GM19043 (cell line): ENCODE data around the gene TRAPPC6A.

ENCODE experiments used
- ATAC-seq: cut with Tn5 transposase; IDR thresholded peaks from one replicate; pipeline ENCODE4 v1.9.1; 2021; ENCODE audit warnings: low read depth; ENCODE audit not compliant: unreplicated experiment

TRAPPC6A gene

DNA sequence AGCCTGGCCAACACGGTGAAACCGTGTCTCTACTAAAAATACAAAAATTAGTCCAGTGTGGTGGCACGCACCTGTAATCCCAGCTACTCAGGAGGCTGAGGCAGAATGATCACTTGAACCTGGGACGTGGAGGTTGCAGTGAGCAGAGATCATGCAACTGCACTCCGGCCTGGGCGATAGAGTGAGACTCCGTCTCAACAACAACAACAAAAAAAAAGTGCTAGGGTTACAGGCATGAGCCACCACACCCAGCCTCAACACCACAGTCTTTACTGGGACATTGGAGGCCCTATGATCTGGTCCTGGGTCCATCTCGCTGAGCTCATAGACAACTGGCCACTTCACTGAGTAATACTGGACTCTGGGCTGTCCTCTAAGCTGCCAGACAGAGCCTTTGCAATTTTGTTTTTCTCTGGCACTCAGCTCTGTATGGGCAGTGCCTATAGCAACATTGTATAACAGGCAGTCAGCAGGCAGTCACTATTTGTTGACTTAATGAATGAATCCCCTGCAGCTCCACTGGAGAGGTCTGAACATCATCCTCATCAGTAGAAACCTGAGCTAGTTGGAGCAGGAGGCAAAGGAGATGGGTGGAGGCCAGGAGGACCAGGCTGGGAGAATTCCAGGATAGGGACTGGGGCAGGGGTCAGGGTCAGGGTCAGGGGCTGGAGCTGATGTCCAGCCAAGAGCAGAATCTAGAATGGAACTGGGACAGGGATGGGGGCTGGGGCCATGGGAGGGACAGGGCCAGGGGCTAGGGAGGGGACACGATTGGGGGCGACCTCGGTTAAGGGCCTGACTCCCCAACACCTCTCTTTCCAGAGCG is 8.7 kb upstream of the TRAPPC6A start:
- ATAC-seq, result no peak

DNA sequence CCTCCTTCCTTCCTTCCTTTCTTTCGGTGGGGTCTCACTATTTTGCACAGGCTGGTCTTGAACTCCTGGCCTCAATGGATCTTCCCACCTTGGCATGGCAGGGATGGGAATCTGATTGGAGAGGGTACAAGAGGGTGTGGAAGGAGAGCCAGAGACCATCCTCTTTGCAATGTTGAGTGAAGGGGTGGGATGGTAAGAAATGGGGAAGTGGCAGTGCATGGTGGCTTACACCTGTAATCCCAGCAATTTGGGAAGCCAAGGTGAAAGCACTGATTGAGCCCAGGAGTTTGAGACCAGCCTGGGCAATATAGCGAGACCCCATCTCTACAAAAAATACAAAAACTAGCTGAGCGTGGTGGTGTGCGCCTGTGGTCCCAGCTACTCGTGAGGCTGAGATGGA is 6.1 kb upstream of the TRAPPC6A start:
- ATAC-seq, result no peak

DNA sequence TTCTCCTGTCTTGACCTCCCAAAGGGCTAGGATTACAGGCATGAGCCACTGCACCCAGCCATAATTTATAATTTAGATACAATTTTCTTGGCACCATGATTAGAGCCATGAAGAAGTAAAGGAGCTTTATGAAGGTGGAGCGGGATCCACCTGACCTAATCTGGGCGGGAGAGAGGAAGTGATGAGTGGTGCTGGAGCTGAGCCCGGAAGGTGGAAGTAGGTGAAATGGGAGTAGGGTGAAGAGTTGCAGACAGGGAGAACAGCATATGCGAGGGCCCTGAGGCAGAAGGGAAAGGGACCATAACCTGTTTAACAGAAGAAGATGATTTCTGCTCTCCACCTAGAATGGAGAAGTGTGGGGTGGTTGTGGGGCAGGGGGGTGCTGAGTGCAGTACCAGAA is 4.7 kb upstream of the TRAPPC6A start:
- no peak for ATAC-seq

DNA sequence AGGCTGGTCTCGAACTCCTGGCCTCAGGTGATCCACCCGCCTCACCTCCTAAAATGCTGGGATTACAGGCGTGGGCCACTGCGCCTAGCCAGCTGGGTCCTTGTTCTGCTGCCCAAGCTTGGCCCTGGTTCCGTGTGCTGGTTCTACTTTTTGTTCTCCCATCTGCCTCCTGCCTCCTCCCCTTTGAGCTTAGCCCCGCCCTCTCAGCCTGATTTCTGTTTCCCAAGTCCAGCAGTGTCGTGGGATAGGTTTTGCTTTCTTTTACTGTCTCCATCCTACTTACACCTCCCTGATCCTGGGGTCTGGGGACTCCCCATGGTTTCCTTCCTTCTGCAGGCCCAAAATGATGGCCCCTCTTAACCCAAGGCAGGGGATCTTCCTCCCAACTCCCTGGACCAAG is 2.9 kb upstream of the TRAPPC6A start:
- no peak for ATAC-seq

DNA sequence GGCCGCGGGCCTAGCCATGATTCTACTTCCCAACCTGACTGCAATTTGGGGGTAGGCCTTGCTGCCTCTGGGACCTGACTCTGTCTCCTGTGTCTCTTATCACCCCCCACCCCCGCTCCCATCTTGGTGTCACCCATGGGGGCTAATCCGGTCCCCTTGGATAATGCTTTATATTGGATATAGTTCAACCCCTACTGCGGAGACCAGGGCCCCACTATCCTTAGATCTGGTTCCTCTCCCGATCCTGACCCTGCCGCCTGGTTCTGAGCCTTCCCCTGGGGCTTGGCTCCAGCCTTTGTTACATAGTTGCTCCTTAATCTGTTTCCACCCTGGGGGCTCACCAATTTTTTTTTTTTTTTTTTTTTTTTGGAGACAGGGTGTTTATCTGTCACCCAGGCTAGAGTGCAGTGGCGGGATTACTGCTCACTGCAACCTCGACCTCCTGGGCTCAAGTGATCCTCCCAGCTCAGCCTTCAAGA is 1.9 kb upstream of the TRAPPC6A start:
- no peak for ATAC-seq

DNA sequence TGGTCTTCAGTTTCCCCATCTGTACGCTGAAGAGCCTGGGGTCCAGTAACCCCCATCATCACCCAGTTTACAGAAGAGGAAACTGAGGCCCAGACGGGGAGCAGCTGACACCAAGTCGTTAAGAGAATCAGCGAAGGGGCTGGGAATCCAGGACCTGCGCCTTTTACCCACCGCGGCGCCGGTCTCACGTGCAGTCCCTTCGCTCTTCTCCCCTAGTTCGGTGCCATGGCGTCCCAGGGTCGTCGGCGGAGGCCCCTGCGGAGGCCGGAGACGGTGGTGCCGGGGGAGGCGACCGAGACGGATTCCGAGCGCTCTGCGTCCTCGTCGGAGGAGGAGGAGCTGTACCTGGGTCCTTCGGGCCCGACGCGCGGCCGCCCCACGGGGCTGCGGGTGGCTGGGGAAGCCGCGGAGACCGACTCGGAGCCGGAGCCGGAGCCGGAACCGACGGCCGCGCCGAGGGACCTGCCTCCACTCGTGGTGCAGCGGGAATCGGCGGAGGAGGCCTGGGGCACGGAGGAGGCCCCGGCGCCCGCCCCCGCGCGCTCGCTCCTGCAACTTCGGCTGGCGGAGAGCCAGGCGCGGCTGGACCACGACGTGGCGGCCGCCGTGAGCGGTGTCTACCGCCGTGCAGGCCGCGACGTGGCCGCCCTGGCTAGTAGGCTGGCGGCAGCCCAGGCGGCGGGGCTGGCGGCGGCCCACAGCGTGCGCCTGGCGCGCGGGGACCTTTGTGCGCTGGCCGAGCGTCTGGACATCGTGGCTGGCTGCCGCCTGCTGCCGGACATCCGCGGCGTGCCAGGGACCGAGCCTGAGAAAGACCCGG is 1.2 kb upstream of the TRAPPC6A start:
- ATAC-seq, result no peak

DNA sequence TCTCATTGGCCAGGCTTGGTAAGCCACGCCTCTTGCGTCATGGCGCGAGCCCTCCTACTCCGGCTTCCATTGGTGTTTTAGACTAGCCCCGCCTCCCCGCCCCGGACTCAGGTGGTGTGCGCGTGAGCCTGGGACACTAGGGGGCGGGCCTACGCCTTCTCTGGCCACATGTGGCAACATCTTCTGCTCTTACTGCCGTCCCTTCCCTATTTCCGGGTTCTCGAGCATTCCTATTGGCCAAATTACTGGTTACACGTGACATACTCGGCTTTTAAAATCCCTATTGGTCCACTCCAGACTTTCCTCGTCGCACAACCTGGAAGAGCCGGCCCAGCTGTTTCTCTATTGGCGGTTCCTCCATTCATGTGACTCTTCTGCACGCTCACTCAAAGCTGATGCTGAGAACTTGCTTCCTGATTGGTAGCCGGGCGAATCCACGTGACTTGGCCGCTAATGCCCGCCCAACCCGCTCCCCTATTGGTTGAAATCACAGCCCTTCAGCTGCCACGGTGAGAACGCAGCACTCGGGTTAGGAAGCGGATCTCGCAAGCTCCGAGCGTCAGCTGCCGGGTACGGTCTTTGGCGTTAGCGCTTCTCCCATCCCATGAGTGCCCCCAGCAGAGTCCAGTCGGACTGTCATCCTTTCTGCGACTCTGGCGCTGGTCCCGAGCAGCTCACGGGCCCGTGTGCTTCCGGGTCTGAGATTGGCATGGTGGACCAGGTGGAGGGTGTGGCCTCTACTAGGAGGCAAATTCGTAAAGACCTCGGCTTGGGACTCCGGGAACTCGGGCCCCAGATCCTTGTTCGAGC is 430 bp upstream of the TRAPPC6A start, which contains the start of gene BLOC1S3:
BLOC1S3 (plus strand) TSS at position 523 of the 810 bp plus-strand sequence. CDS start 513 bp downstream, outside the sequence.
- peak; percentile 78 for ATAC-seq

DNA sequence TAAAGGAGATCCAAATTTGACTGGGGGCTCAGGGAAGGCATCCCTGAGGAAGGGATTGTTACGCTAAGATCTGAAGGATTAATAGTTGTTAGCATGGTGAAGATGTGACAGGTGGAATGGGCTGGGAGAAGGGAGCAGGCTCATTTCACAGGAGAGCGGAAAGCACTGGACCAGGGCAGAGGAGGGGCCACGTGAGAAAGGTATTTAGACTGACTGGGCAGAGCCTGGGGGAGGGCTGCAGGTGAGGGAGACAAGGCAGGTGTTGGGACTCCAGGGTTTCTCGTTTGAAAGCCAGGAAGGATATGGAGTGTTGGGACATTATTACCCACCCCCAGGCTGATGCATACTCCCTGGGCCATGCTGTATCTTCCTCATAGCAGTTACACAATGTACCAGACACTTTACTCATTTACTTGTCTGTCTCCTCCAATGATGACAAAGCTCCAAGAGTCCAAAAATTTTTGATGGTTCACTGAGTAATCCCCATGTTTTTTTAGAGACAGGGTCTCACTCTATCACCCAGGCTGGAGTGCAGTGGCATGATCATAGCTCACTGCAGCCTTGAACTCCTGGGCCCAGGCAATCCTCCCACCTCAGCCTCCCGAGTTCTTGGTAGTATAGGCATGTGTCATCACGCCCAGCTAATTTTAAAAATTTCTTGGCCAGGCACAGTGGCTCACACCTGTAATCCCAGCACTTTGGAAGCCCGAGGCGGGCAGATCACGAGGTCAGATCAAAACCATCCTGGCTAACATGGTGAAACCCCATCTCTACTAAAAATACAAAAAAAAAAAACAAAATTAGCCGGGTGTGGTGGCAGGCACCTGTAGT is 2.3 kb downstream of the TRAPPC6A start:
- ATAC-seq, result no peak

DNA sequence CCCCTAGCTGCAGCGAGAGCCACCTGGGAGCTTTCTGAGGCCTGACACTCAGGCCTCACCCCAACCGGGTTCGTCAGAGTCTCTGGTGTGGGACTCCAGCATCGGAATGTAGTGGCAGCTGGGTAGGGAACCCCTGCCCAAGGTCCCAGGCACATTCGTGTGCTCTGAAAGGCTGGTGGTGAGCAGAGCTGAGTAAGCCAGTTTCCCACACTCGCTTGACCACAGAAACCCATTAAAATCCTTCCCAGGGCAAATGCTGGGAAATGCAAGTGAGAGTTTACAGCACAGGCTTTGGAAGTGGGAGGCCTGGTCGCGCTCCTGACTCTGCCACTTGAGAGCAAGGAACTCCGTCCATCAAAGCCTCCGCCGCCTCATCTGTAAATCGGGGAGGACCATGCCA is 4.2 kb downstream of the TRAPPC6A start:
- no peak for ATAC-seq

DNA sequence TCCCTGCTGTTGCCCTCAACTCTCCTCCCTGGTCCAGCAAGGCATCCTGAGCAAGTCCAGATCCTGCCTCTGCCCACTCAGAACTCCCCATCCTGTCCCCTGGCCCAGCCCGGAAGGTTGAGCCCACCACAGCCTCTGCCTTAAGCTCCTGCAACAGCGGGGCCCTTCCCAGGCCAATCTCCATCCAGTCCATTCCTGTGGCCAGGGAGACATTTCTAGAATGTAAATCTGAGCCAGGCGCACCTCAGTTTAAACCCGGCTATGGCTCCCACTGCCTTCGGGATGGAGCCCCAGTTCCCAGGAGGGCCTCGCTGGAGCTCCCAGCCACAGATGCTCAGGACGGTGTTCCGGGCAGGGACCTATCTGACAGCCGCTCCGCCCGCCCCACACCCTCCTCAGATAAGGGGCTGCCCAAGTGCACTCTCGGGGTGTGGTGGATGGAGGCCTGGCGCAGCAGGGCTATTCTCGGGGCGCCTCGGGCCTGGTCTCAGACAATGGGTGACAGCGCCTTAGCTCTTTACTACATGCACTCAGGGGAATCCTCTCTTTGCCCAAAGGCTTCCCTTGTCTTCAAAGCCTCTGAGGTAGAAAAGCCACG is 5.3 kb downstream of the TRAPPC6A start:
- ATAC-seq, result no peak

DNA sequence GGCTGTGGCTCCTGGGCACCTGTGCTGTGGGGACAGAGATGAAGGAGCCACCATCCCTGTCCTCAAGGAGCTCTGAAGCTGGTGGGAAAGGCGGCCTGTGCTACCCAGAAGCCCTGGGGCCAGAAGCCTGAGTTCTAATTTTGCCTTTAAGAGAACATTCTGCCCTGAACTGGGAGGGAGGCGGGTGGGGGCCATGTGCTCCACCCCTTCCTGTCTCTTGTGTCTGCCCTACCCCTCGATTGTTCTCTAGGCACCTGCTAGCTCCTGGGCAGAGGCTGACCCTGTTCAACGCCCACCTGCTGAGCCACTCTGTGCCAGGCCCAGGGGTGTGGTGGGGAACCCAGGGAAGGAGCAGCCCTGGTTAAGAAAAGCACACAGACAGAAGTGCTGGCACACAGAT is 5.9 kb downstream of the TRAPPC6A start:
- ATAC-seq, result no peak

DNA sequence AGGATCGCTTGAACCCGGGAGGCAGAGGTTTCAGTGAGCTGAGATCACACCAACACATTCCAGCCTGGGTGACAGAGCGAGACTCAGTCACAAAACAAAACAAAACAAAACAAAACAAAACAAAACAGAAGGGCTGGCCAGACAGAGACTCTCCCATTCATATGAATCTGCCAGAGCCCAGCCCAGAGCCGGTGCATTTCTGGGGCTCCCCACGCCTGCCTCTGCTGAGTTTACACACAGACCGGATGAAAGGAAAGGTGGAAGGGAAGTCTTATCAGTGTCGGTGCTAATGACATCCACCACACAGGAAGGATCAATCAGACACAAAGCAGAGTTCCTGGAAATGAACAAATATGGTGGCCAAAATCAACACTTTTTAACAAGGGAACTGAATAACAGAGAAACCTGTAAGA is 6.8 kb downstream of the TRAPPC6A start:
- ATAC-seq, result no peak

DNA sequence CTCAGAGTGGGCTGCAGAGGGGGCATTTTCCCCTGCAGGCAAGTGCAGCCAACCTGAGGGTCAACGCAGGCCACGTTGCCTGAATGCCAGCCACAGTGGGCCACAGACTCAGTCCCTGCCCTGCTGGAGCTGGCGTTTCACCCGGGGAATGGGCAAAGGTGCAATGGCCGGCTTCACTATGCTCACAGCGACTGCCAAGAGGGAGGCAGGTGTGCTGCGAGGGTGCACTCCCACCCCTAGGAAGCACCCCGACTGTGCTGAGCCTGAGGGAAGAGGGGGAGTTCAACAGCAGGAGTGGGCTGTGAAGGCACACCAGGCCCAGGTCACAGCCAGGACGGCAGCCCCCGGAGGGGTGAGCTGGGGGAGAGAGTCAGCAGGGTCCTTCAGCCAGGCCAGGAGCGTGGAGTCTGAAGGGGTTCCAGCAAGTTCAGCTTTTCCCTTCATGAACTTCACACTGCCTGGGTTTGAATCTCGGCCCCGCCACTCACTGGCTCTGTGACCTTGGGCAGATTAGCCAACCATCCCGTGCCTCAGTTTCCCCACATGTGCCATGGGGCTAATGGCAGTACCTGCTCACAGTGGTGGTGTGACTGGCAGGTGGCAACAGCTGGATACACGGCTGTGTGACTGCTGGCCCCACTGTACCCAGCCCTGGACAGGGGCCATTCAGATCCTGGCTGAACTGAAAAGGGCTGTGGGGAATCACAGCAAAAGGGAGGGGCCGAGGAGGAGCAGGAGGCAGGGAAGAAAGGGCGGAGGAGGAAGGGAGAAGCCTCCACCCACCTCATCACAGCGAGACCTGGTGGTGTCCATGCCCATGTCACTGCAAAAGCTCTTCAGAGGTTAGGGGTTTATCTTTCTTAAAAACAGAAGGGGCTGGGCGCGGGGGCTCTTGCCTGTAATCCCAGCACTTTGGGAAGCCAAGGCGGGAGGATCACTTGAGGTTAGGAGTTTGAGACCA is 7.6 kb downstream of the TRAPPC6A start:
- no peak for ATAC-seq

DNA sequence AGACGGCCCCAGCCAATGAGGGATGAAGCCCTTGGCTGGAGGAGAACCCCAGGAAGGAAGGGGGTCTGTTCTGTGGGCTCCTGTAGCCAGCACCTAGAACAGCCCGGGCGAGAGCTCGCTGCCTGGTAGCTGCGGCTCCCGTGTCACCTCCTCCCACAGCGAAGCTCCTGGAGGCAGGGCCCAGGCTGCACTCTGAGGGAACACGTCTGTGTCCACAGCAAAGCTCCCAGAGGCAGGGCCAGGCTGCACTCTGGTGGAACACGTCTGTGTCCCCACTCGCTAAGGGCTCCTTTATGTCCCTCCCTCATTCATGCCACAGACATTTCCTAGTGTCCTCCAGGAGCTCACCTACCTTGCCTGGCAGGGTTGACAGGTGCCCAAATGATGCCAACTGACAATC is 8.4 kb downstream of the TRAPPC6A start:
- ATAC-seq, result no peak

DNA sequence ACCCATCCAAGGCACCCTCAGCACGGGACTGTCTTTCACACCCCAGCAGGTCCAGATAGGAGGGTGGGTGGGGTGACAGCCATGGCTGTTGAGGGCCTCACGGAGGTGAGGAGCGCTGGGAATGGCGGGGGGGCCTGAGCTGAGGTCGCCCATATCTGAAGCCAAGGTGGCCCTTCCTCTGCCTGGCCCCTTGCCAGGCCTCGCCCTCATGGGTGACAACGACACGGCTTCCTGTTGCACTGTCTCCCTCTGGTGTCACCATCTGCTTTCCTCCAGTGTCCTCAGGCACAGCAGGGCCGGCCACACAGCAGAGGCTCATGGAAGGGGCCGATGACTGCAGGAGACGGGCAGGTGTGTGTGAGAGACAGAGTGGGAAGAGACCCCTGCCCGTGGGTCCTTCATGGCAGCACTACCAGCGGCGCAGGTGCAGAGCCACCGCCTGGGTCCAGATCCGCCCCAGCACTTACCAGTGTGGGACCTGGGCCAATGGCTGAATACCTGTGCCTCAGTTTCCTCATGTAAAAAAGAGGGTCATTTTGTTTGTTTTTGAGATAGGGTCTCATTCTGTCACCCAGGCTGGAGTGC is 9.2 kb downstream of the TRAPPC6A start:
- ATAC-seq, result no peak

DNA sequence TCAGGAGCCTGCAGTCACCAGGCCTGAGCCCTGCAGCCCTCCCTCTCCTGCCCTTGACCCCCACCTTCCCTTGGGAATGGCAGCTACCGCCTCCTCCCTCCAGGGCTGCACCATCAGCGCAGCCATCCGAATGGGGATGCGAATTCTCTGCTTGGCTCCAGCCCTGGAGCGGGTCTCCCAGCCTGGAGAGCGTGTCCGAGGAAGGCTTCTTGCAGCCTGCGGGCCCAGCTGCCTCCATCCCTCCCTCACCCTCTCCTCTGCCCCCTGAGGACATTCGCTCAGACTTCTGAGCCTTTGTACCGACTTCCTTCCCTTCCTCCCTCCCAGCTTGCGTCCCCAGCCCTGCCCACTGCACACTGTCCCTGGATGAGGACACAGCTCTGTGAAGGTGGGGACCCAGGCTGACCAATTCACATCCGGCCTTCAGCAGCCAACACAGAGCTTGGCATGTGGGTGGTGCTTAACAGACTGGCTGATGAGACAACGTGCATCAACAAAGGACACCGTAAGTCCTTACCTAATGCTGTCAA is 11.2 kb downstream of the TRAPPC6A start:
- no peak for ATAC-seq

DNA sequence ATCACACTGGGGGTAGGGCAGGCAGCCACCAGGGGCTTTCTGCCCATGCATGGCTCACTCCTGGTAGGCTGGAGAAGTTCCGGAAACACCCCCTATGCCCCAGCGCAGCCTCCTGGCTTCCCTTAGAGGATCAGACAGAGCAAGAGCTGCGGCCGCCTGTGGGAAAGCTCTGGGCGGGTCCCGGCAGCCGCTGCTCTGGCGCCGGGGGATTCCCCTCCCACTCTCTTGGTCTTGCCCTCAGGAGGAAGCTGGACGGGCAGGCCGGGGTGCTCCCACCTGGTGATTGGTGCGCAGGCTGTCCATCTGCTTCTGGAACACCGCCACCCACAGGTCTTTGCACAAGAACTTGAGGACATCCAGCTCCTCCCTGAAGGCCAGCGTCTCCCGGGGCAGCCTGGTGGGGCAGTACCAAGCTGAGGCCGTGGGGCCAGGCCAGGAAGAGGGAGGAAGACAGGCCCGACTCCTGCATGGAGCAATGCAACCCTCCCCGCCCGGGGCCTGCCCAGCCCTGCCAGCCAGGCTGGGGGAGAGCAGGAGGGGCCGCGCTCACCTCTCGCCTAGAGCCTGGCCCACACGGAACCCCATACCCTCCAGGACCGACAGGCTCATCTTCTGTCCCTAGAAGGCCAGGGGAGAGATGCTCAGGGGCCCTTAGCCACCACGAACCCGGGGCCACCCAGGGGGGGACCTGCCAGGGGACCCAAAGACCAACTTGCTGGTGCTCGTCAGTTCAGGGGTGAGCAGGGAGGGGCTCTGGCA is 13.3 kb downstream of the TRAPPC6A start:
- ATAC-seq, result peak; percentile 64
